ENCODE measurements around the gene SRRM1.
A peak's percentile ranks its signal among the peaks of the same experiment; 100 is the strongest.
"Not testable (repeated sequence)": the region's sequence is repeated elsewhere in the genome, so short reads cannot be mapped to it uniquely, and the experiment has no call there.

The SRRM1 gene

GRCh38 chr1:24699628-24700027 lies 56.5 kb downstream of the SRRM1 start:
- no peak for TF ChIP-seq CTCF (IDR thresholded peaks at IDR 0.05; ENCODE audit: unreplicated experiment in 3 of 3)
- no peaks in the 10 kb centered on the region for H3K9me3 Mint-ChIP-seq
- H3K27me3 Mint-ChIP-seq (ENCODE audit: low read depth), result peaks cover under 1% of the 10 kb centered on the region
- H3K4me3 Mint-ChIP-seq, result no peak overlapping the region
- H3K4me1 Mint-ChIP-seq, result peaks cover 33% of the 10 kb centered on the region
- no peaks in the 10 kb centered on the region for H3K36me3 Mint-ChIP-seq (ENCODE audit: low read depth)
- no peak overlapping the region for H3K27ac Mint-ChIP-seq

GRCh38 chr1:24702511-24703293 lies 59.6 kb downstream of the SRRM1 start:
- peak overlapping the region in 2 of 3 experiments; percentile 9 to 36 for H3K27ac Mint-ChIP-seq
- no peak for TF ChIP-seq CTCF (IDR thresholded peaks at IDR 0.05; ENCODE audit: unreplicated experiment in 3 of 3)
- H3K9me3 Mint-ChIP-seq, result no peaks in the 10 kb centered on the region

DNA sequence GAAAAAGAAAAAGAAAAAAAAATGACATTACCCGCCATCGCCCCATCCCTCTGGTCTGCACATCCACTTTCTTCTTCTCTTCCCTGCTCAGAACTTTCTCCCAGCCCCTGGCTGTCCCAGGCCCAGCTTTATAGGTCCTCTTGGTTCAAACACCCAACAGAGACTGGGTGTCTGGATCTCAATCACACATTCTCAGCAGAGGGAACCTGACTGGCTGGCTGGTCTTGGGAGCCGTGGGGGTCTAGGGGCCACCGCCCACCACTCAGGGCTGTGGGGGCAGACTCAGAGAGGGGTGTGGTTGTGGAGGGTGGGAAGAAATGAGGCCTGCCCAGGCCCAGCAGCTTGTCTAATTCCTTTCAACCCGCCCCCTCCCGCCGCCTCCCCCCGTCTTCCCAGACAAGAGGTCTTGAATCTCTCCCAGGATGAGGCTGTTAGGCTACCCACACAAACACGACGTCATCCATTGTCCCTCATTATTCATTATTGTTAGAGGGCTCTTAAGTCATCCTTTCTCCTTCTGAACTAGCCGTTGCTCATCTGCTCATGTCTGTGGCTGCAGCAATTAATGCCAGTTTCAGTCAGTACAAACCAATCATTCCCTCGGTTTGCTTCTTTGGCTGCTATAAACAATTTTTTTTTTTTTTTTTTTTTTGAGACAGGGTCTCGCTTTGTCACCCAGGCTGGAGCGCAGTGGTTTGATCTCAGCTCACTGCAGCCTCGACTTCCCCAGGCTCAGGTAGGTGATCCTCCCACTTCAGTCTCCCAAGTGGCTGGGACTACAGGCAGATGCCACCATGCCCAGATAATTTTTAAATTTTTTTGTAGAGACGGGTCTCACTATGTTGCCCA lies 61.5 kb downstream of the SRRM1 start:
- no peaks in the 10 kb centered on the region for H3K9me3 Mint-ChIP-seq
- H3K27me3 Mint-ChIP-seq (ENCODE audit: low read depth), result peaks cover 3% of the 10 kb centered on the region
- peak overlapping the region in 1 of 3 experiments; percentile 68 for H3K4me3 Mint-ChIP-seq
- no peak for TF ChIP-seq CTCF (IDR thresholded peaks at IDR 0.05; ENCODE audit: unreplicated experiment in 3 of 3)
- no peaks in the 10 kb centered on the region for H3K36me3 Mint-ChIP-seq (ENCODE audit: low read depth)
- peak overlapping the region; percentile 41 to 89 (median 67) for H3K27ac Mint-ChIP-seq
- peaks cover 32% of the 10 kb centered on the region for H3K4me1 Mint-ChIP-seq

More at GRCh38 chr1:24702511-24703293, 59.6 kb downstream of the SRRM1 start:
- Mint-ChIP-seq H3K4me1 (peaks cover 41% of the 10 kb centered on the region), H3K4me3 (no peak overlapping the region), H3K27me3 (ENCODE audit: low read depth) (peaks cover 3% of the 10 kb centered on the region), H3K36me3 (ENCODE audit: low read depth) (no peaks in the 10 kb centered on the region)

GRCh38 chr1:24705260-24706073 lies 62.4 kb downstream of the SRRM1 start:
- H3K4me1 Mint-ChIP-seq, result peaks cover 29% of the 10 kb centered on the region
- H3K4me3 Mint-ChIP-seq, result peak overlapping the region; percentile 6 to 24 (median 8)
- no peak for TF ChIP-seq CTCF (IDR thresholded peaks at IDR 0.05; ENCODE audit: unreplicated experiment in 3 of 3)
- H3K27ac Mint-ChIP-seq, result peak overlapping the region; percentile 41 to 89 (median 67)
- H3K27me3 Mint-ChIP-seq (ENCODE audit: low read depth), result peaks cover 3% of the 10 kb centered on the region
- no peaks in the 10 kb centered on the region for H3K9me3 Mint-ChIP-seq
- no peaks in the 10 kb centered on the region for H3K36me3 Mint-ChIP-seq (ENCODE audit: low read depth)

GRCh38 chr1:24706074-24706389 lies 62.9 kb downstream of the SRRM1 start:
- H3K27me3 Mint-ChIP-seq (ENCODE audit: low read depth); H3K36me3 Mint-ChIP-seq (ENCODE audit: low read depth); H3K4me3 Mint-ChIP-seq; H3K9me3 Mint-ChIP-seq: not testable (repeated sequence)
- H3K27ac Mint-ChIP-seq, result peak overlapping the region; percentile 41 to 89 (median 67)
- peaks cover 29% of the 10 kb centered on the region for H3K4me1 Mint-ChIP-seq

- H3K4me1 Mint-ChIP-seq, result peaks cover 24% of the 10 kb centered on the region
- H3K4me3 Mint-ChIP-seq, result no peak overlapping the region
- H3K27ac Mint-ChIP-seq, result no peak overlapping the region
- no peaks in the 10 kb centered on the region for H3K36me3 Mint-ChIP-seq (ENCODE audit: low read depth)
- TF ChIP-seq CTCF (IDR thresholded peaks at IDR 0.05; ENCODE audit: unreplicated experiment in 3 of 3), result no peak
- peaks cover 3% of the 10 kb centered on the region for H3K27me3 Mint-ChIP-seq (ENCODE audit: low read depth)
- H3K9me3 Mint-ChIP-seq, result no peaks in the 10 kb centered on the region
These were observed 64.6 kb downstream of the SRRM1 start for GRCh38 chr1:24707687-24708086.

Data from nephron (organoid).